Globus pallidus (tissue), 1 donor: ENCODE results near the gene STRBP.
"Not testable (repeated sequence)": the region's sequence is repeated elsewhere in the genome, so short reads cannot be mapped to it uniquely, and the experiment has no call there.

Source experiments
- DNase-seq: peaks from one replicate; pipeline ENCODE4 v3.0.0-alpha.2; 2015; ENCODE audit warnings: low spot score

STRBP gene

GRCh38 chr9:123268465-123269259, at the start of gene STRBP:
Gene STRBP (minus strand): TSS chr9:123268586. CDS start chr9:123184134, 84,452 bp downstream.
- peak; percentile 86 for DNase-seq

- DNase-seq = no peak
These were observed 47.8 kb upstream of the STRBP start for GRCh38 chr9:123316053-123316718.

GRCh38 chr9:123315635-123316034, 47.2 kb upstream of the STRBP start:
- DNase-seq = no peak

GRCh38 chr9:123314617-123315016, 46.2 kb upstream of the STRBP start:
- DNase-seq = no peak

- DNase-seq = no peak
These were observed 44.0 kb upstream of the STRBP start for GRCh38 chr9:123312306-123312877.

- DNase-seq = no peak
These were observed 42.9 kb upstream of the STRBP start for GRCh38 chr9:123311250-123311752.

GRCh38 chr9:123310551-123311249, 42.3 kb upstream of the STRBP start:
- no peak for DNase-seq

DNA sequence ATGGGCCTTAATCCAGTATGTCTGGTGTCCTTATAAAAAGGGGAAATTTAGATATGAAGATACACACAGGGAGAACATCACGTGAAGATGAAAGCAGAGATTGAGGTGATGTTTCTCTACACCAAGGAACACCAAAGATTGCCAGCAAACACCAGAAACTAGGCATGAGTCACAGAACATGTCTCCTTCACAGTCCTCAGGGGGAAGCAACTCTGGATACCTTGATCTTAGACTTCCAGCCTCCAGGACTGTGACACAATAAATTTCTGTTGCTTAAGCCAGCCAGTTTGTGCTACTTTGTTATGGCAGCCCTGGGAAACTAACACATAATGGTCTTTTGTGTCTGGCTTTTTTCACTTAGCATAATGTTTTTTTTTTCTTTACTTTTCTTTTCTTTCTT, 41.2 kb upstream of the STRBP start:
- DNase-seq = no peak

- no peak for DNase-seq
These were observed 37.5 kb upstream of the STRBP start for GRCh38 chr9:123305879-123306278.

DNA sequence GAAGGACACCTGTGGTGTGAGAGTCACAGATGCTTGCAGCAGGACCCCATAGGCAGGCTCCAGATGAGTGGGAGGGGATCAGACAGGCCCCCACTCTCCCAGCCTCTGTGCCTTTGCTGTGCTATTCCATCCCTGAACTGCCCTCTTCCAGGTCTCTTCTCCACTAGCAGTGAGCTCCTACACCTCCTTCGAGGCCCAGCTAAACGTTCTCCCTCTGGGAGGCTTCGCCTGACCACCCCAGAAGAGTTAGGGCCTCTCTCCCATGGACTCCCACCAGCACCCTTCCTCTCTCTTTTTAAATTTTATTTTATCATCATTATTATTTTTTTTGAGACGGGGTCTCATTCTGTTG, 35.9 kb upstream of the STRBP start:
- no peak for DNase-seq

DNA sequence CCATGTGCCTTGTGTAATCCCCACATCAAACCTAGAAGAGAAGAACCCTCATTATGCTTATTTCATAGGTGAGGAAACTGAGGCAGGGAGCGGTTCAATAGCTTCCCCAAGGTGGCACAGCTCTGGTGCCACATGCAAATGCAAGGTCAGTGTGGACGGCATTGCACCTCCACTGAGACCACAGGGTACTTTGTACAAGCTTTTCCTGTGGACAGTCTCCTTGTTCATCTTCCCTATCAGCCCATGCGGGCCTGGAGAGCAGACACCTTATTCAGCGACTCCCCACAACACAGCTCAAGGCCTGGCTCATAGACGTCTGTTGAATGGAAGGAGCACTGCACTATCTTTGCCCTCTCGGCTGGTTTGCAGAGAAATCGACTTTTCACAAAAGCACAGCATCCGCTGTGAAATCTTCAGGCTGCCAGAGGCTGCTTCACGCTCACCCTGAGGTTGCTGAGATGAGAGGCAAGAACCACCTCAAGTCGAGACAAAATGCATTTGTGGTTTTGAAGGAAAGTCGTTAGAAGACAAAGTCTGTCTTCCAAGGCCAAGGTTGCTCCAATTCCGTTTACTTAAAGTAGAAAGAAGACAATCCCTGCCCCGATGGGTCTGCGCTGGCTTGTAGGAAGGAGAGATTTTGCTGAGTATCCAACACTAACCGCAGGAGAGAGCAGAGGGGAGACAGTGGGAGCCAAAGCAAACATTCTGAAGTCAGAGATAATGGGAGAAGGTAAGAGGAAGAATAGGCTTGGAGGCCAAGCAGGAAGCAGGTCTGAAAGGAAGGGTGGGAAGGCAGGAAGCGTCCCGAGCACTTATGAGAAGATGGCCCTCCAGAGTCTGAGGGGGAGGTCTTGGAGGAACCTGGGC, 34.2 kb upstream of the STRBP start:
- DNase-seq = no peak

- DNase-seq = not testable (repeated sequence)
These were observed 33.5 kb upstream of the STRBP start for GRCh38 chr9:123301936-123302335.

DNA sequence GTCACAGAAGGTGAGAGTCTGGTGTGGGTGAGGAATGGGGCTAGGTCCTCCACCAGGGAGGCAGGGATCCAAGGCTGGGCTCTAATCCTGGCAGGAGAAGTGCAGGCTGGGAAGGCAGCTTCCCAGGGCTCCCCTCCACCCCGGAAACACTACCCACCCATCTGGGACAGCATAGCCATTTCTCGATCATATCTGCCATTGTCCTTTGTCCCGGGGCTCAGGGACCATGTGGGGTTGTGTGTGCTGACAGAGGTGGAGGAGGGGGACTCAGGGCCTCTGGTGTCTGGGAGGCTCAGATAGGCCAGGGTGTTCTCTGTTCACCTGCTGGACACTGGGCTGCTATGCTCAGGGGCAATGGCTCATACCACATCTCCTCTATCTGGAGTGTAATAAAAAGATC, 32.2 kb upstream of the STRBP start:
- DNase-seq = no peak

- no peak for DNase-seq
These were observed 31.3 kb upstream of the STRBP start for GRCh38 chr9:123299558-123300126.

DNA sequence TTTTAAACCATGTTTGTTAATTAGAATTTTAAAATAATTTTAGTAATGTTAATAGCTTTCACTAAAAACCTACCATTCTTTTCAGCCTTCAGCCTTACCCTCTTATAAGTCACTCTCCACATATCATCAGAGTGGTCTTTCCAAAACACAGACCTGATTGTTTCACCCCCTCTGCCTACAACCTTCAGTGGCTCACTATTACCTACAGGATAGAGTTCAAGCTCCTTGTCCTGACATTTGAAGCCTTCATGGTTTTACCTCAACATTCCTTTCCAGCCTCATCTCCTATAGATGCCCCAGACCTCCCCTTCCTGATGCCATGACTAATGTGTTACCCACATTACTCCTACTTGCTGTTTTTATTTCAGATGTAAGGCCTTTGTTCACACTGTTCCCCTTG, 27.8 kb upstream of the STRBP start:
- DNase-seq = no peak

DNA sequence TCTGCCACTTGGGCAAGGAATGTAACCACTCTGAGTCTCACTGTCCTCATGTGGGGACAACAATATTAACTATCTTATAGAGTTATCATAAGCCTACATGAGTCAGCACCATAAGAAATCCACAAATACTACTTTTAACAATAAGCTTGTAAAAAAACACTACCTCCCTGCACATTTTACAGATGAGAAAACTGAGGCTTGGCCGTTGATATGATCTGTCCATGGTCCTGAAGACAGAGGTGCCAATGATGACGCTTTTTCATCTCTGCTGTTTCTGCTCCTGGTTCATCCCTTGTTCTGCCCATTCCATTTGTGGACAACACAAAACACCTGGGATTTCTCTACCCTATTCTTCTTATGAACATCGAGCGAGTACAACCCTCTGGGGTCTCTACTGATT, 23.4 kb upstream of the STRBP start:
- DNase-seq = no peak

GRCh38 chr9:123290764-123291163, 22.4 kb upstream of the STRBP start:
- DNase-seq = no peak

GRCh38 chr9:123287639-123288038, 19.3 kb upstream of the STRBP start:
- DNase-seq = no peak

DNA sequence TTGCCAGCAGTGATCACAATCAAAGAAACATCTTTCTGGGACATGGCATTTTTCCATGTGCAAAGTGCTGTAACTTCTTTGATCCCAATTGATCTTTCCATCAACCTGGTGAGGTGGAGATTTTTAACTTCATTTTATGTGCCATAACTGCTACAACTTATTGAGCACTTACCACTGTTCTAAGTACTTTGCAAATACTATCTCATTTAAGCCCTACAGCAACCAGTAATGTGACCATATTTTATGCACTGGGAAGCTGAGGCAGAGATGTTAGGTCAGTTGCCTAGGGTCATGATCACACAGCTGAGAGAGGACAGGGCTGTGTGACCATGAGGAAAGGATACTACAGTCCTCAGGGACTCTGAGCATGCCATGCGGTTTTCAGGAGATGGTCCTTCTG, 17.9 kb upstream of the STRBP start:
- no peak for DNase-seq

DNA sequence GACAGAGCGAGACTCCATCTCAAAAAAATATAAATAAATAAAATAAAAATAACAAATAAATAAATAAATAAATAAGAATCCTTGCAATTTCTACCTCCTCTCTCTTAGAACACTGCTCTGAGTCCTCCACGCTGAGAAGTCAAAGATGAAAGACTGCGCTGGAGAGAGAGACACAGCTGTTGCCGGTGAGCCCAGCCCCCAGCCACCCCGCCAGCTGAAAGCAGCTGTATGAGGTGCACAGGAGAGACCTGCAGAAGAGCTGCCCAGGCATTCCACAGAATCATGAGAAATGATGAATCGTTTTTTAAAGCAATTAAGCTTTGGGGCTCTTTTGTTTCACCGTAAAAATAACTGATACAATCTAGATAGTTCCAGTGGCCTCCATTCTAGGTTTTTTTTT, 16.3 kb upstream of the STRBP start:
- no peak for DNase-seq

GRCh38 chr9:123283455-123283854, 15.1 kb upstream of the STRBP start:
- no peak for DNase-seq
